IMR-90 (cell line): ENCODE results near the gene DOK1. TPM values are rescaled to one million over a fixed set of nuclear protein-coding genes. Genes with fewer than 3 reads are reported as not detected.

Source experiments
- ATAC-seq: fragments of 200-7000 bp; cut with Tn5 transposase; 2 replicates; pipeline ENCODE4 v1.9.1; 2020; ENCODE audit warnings: low read depth, mild to moderate bottlenecking, moderate library complexity
- BruUV-seq: library from RNA; stranded (reverse); fragments of 400-500 nt; replicated peaks from 2 replicates; lab custom pipeline; 2021; lab: Mats Ljungman, UMichigan
- CTCF ChIA-PET: fragments of 300-600 bp; formaldehyde crosslinking; extraction: SDS; loops from one replicate; lab custom pipeline; 2021; ENCODE audit warnings: antibody characterized with exemption; lab: Yijun Ruan, JAX
- POLR2A ChIA-PET: fragments of 300-600 bp; sonication (Branson Sonifier 250); formaldehyde crosslinking; loops from one replicate; lab custom pipeline; 2022; ENCODE audit warnings: antibody characterized with exemption; ENCODE audit not compliant: unreplicated experiment; lab: Charles Lee
- DNase-seq: peaks from one replicate; pipeline ENCODE4 v3.0.0; 2013
- H2AFZ ChIP-seq: replicated peaks from 2 replicates; pipeline ENCODE3; 2013; ENCODE audit warnings: low read length, mild to moderate bottlenecking; ENCODE audit not compliant: poor library complexity
- H2AK5ac ChIP-seq: 2 replicates; pipeline ENCODE4 v1.6.1; 2013; ENCODE audit warnings: low read depth, low read length, inconsistent platforms
- H2AK9ac ChIP-seq: replicated peaks from 2 replicates; pipeline ENCODE3; 2013; ENCODE audit warnings: mild to moderate bottlenecking, low read depth, low read length, moderate library complexity; ENCODE audit not compliant: poor library complexity
- H2BK120ac ChIP-seq: 2 replicates; pipeline ENCODE4 v1.6.1; 2013; ENCODE audit warnings: low read depth, low read length, inconsistent platforms
- H2BK15ac ChIP-seq: 3 replicates; pipeline ENCODE4 v1.6.1; 2013; ENCODE audit warnings: low read depth, low read length, inconsistent platforms
- H2BK20ac ChIP-seq: 2 replicates; pipeline ENCODE4 v1.6.1; 2013; ENCODE audit warnings: low read depth, mild to moderate bottlenecking, inconsistent platforms, low read length, moderate library complexity
- H2BK5ac ChIP-seq: 2 replicates; pipeline ENCODE4 v1.6.1; 2013; ENCODE audit warnings: mild to moderate bottlenecking, low read depth, low read length, inconsistent platforms; ENCODE audit not compliant: poor library complexity, severe bottlenecking
- H3K14ac ChIP-seq: replicated peaks from 2 replicates; pipeline ENCODE4 v1.6.1; 2013; ENCODE audit warnings: low read depth, low read length, inconsistent platforms
- H3K18ac ChIP-seq: 2 replicates; pipeline ENCODE4 v1.6.1; 2013; ENCODE audit warnings: low read depth, low read length, control low read depth
- H3K23ac ChIP-seq: 2 replicates; pipeline ENCODE4 v1.6.1; 2013; ENCODE audit warnings: low read depth, low read length, inconsistent platforms
- H3K27ac ChIP-seq: 2 replicates; pipeline ENCODE4 v1.5.1; 2013; ENCODE audit warnings: mild to moderate bottlenecking, control low read depth, low read length; ENCODE audit not compliant: insufficient read depth
- H3K27me3 ChIP-seq: 2 replicates; pipeline ENCODE4 v1.6.1; 2013; ENCODE audit warnings: low read length; ENCODE audit not compliant: control insufficient read depth, insufficient read depth
- H3K36me3 ChIP-seq: 2 replicates; pipeline ENCODE4 v1.6.1; 2013; ENCODE audit warnings: low read length, mixed read lengths; ENCODE audit not compliant: control insufficient read depth, insufficient read depth
- H3K4ac ChIP-seq: 2 replicates; pipeline ENCODE4 v1.6.1; 2013; ENCODE audit warnings: low read depth, low read length, inconsistent platforms
- H3K4me1 ChIP-seq: 2 replicates; pipeline ENCODE4 v1.6.1; 2013; ENCODE audit warnings: low read length, mixed read lengths; ENCODE audit not compliant: control insufficient read depth, insufficient read depth
- H3K4me2 ChIP-seq: 2 replicates; pipeline ENCODE4 v1.6.1; 2013; ENCODE audit warnings: low read depth, mild to moderate bottlenecking, control low read depth, low read length, moderate library complexity
- H3K4me3 ChIP-seq: 2 replicates; pipeline ENCODE4 v1.5.1; 2013; ENCODE audit warnings: low read depth, mild to moderate bottlenecking, control low read depth, low read length, moderate library complexity; ENCODE audit not compliant: insufficient read depth
- H3K56ac ChIP-seq: 2 replicates; pipeline ENCODE4 v1.6.1; 2013; ENCODE audit warnings: low read length, inconsistent platforms; ENCODE audit not compliant: insufficient read depth; ENCODE audit errors: extremely low read depth
- H3K79me1 ChIP-seq, 2 experiments: 2 replicates each; pipeline ENCODE4 v1.6.1; 2013; ENCODE audit warnings: low read length in 2 of 2, inconsistent platforms in 1 of 2, low read depth in 1 of 2
- H3K9ac ChIP-seq: 2 replicates; pipeline ENCODE4 v1.6.1; 2013; ENCODE audit warnings: low read depth, low read length, control low read depth
- H3K9me1 ChIP-seq: 2 replicates; pipeline ENCODE4 v1.6.1; 2013; ENCODE audit warnings: low read length, inconsistent platforms; ENCODE audit not compliant: insufficient read depth
- H3K9me3 ChIP-seq: 2 replicates; pipeline ENCODE4 v1.6.1; 2013; ENCODE audit warnings: low read length; ENCODE audit not compliant: control insufficient read depth, insufficient read depth
- H4K20me1 ChIP-seq: 2 replicates; pipeline ENCODE4 v1.6.1; 2013; ENCODE audit warnings: low read length, inconsistent platforms; ENCODE audit not compliant: insufficient read depth
- H4K5ac ChIP-seq: 2 replicates; pipeline ENCODE4 v1.6.1; 2013; ENCODE audit warnings: mild to moderate bottlenecking, low read depth, low read length, control low read depth
- H4K8ac ChIP-seq, 2 experiments: 2 replicates each; pipeline ENCODE4 v1.6.1; 2013; ENCODE audit warnings: low read depth in 2 of 2, low read length in 2 of 2, control low read depth in 1 of 2, inconsistent platforms in 1 of 2
- H4K91ac ChIP-seq: 2 replicates; pipeline ENCODE4 v1.6.1; 2013; ENCODE audit warnings: low read depth, low read length, inconsistent platforms; ENCODE audit not compliant: insufficient read depth
- MXI1 ChIP-seq: IDR thresholded peaks from 2 replicates; pipeline ENCODE4 v1.6.1; 2012; ENCODE audit warnings: low read depth, mild to moderate bottlenecking, low read length, moderate library complexity, borderline replicate concordance
- WGBS, 2 experiments: methylation state at CpG; one replicate each; pipeline versions ENCODE4 v1.1.5 to v1.1.7; 2013; ENCODE audit warnings: missing lambda C conversion rate in 2 of 2; ENCODE audit not compliant: insufficient read length in 1 of 2; ENCODE audit errors: extremely low coverage in 2 of 2; 5-methylcytosine and 5-hydroxymethylcytosine counted together
- dilution Hi-C: fragments of 300-500 bp; cut with HindIII; formaldehyde crosslinking; loops from one replicate; pipeline ENCODE4 v1.14.3; 2018; ENCODE audit warnings: low sequenced_read_pairs; ENCODE audit not compliant: unreplicated experiment
- in situ Hi-C: fragments of 300-500 bp; cut with MboI; formaldehyde crosslinking; loops from 3 replicates; pipeline ENCODE4 v1.14.3; 2019; ENCODE audit warnings: low sequenced_read_pairs, inconsistent platforms, mixed read lengths
- intact Hi-C: fragments of 100-400 bp; cut with micrococcal nuclease; formaldehyde crosslinking; loops from 2 replicates; pipeline ENCODE4 v1.10.0; 2022
- polyA plus RNA-seq, 3 experiments: library from polyadenylated mRNA; depleted of rRNA; stranded (reverse); fragments of >200 nt; gene quantifications; 2 replicates each; pipeline ENCODE4 v1.2.3, GENCODE V29; 2012; ENCODE audit warnings: low replicate concordance in 1 of 3
- total RNA-seq: library from RNA; depleted of rRNA; stranded (reverse); fragments of >200 nt; gene quantifications from 2 replicates; pipeline ENCODE4 v1.2.3, GENCODE V29; 2012

Gene DOK1
- total and polyA plus RNA-seq, 2 of the 4 experiments (the other 2 are of a cell fraction), result 15.4 to 17.6 TPM

- POLR2A ChIA-PET, result no interaction called here
- H3K36me3 ChIP-seq, result no peaks in the 10 kb centered on the region
- peak overlapping the region; percentile 91 for H3K4ac ChIP-seq
- no peaks in the 10 kb centered on the region for H4K20me1 ChIP-seq
- H3K9ac ChIP-seq, result no peak overlapping the region
- no peak overlapping the region for H2AK9ac ChIP-seq
- peak overlapping the region; percentile 30; the same call in 1 of the 2 replicates for H3K56ac ChIP-seq
- peak overlapping the region; percentile 60 for H2AFZ ChIP-seq
- peak overlapping the region; percentile 65; the same call in 1 of the 2 replicates for H2AK5ac ChIP-seq
- H4K5ac ChIP-seq, result peak overlapping the region; percentile 54
- CTCF ChIA-PET, result interaction anchor here (0.6 to 1.1 kb wide), 4 partner anchors 9 to 749 kb away, joined by 3 to 8 read pairs (median 4); partner anchors contain the start of genes CCDC142, STAMBP and TTC31
- peak overlapping the region; percentile 41; the same call in 1 of the 2 replicates for H2BK20ac ChIP-seq
- no peak overlapping the region for H3K4me3 ChIP-seq
- H3K14ac ChIP-seq, result peak overlapping the region; percentile 52; the same call in 1 of the 2 replicates
- H3K27ac ChIP-seq, result peak overlapping the region; percentile 51; the same call in 1 of the 2 replicates
- peak; percentile 64 for DNase-seq
- peak overlapping the region; percentile 68 for H4K91ac ChIP-seq
- intact Hi-C loops (loop anchor here (2.0 to 5.0 kb wide), 2 partner anchors 49 to 325 kb away; partner anchors contain the start of genes AUP1 and HTRA2), dilution Hi-C loops (no loop called here), in situ Hi-C loops (loop anchor here (5.0 kb wide), 1 partner anchor 95 kb away; the partner anchor contains the start of genes CCDC142 and TTC31)
- H3K23ac ChIP-seq, result no peak overlapping the region
- no CpG with 5 or more reads among the region's 2 CpGs for WGBS, 2 experiments
- no TSS peak for BruUV-seq
- peaks cover 20% of the 10 kb centered on the region; the same call in 1 of the 2 replicates for H3K9me1 ChIP-seq
- peaks cover 21% of the 10 kb centered on the region for H3K4me1 ChIP-seq
- peak overlapping the region; percentile 62; the same call in 1 of the 2 replicates for H3K18ac ChIP-seq
- H2BK5ac ChIP-seq, result peak overlapping the region; percentile 98
- H3K79me1 ChIP-seq, result no peaks in the 10 kb centered on the region
- H3K27me3 ChIP-seq, result no peaks in the 10 kb centered on the region
- ATAC-seq, result no peak
- TF ChIP-seq MXI1, result no peak
- peak overlapping the region; percentile 90 for H2BK120ac ChIP-seq
- no peak overlapping the region for H3K4me2 ChIP-seq
- H2BK15ac ChIP-seq, result peak overlapping the region; percentile 75; the same call in 2 of the 3 replicates
- H4K8ac ChIP-seq, result peak overlapping the region; percentile 17 to 81; a peak in 3 of 4 replicates
- no peaks in the 10 kb centered on the region for H3K9me3 ChIP-seq
Measured at GRCh38 chr2:74577448-74577847, 22.9 kb downstream of the DOK1 start.
